Measurements from ENCODE around the gene NACC2. TPM values are rescaled to one million over a fixed set of nuclear protein-coding genes. Genes with fewer than 3 reads are reported as not detected.

NACC2 gene
- polyA plus RNA-seq, 3 donors: 8.1 to 32.4 (median 8.7) TPM

- Histone ChIP-seq H3K4me3 (replicated peaks in 1 of 3; ENCODE audit: low read depth in 2 of 3, low read length in 3 of 3) (no peak overlapping the region), H2AFZ (ENCODE audit: insufficient read depth, low read depth, low read length, poor library complexity, severe bottlenecking) (no peak overlapping the region), H3K79me2 (ENCODE audit: insufficient read depth, low read length) (no peaks in the 10 kb centered on the region), H3K9me3 (replicated peaks in 1 of 2; ENCODE audit: control insufficient read depth in 1 of 2, insufficient read depth in 1 of 2, low read length in 2 of 2) (no peaks in the 10 kb centered on the region), H4K20me1 (ENCODE audit: insufficient read depth, low read length) (no peaks in the 10 kb centered on the region), H3K4me1 (ENCODE audit: control insufficient read depth in 1 of 2, insufficient read depth in 2 of 2, low read length in 2 of 2) (peaks cover 23 to 34% of the 10 kb centered on the region in 2 donors), H3K9ac (ENCODE audit: insufficient read depth, low read length, poor library complexity, severe bottlenecking) (no peak overlapping the region), H3K27me3 (ENCODE audit: control insufficient read depth in 2 of 2, insufficient read depth in 2 of 2, low read length in 2 of 2) (peaks cover 0 to 12% of the 10 kb centered on the region in 2 donors), H3K36me3 (replicated peaks in 1 of 2; ENCODE audit: control insufficient read depth in 1 of 2, insufficient read depth in 2 of 2, low read length in 2 of 2) (no peaks in the 10 kb centered on the region), H3K4me2 (replicated peaks; ENCODE audit: extremely low read depth, low read length, poor library complexity, severe bottlenecking) (no peak overlapping the region), H3K27ac (ENCODE audit: low read depth in 1 of 2, low read length in 2 of 2) (no peak overlapping the region)
- H3K27me3 Mint-ChIP-seq (ENCODE audit: low read depth in 3 of 3): peaks cover 0 to 18% (median 16%) of the 10 kb centered on the region in 3 donors
- WGBS (ENCODE audit: insufficient coverage): 53% methylated on average over 8 of the region's 13 CpGs
- no peak for TF ChIP-seq CTCF (IDR thresholded peaks at IDR 0.05)
- no peak overlapping the region for H3K27ac Mint-ChIP-seq
- H3K9me3 Mint-ChIP-seq: peaks cover 0 to 2% (median 0%) of the 10 kb centered on the region in 7 donors
- no peak overlapping the region for H3K4me3 Mint-ChIP-seq
- no peaks in the 10 kb centered on the region for H3K36me3 Mint-ChIP-seq
- DNase-seq: no peak
- intact Hi-C loops (cut with micrococcal nuclease): no loop called here
- peaks cover 22% of the 10 kb centered on the region for H3K4me1 Mint-ChIP-seq
Observed at GRCh38 chr9:135976531-135976930, 118.6 kb downstream of the NACC2 start.

GRCh38 chr9:135975834-135976233, 119.3 kb downstream of the NACC2 start:
- H3K9me3 ChIP-seq (replicated peaks in 1 of 2; ENCODE audit: control insufficient read depth in 1 of 2, insufficient read depth in 1 of 2, low read length in 2 of 2): no peaks in the 10 kb centered on the region

More at GRCh38 chr9:135975834-135976233, 119.3 kb downstream of the NACC2 start:
- Histone ChIP-seq H3K9ac (ENCODE audit: insufficient read depth, low read length, poor library complexity, severe bottlenecking) (no peak overlapping the region), H3K36me3 (replicated peaks in 1 of 2; ENCODE audit: control insufficient read depth in 1 of 2, insufficient read depth in 2 of 2, low read length in 2 of 2) (no peaks in the 10 kb centered on the region), H3K4me1 (ENCODE audit: control insufficient read depth in 1 of 2, insufficient read depth in 2 of 2, low read length in 2 of 2) (peaks cover 23 to 34% of the 10 kb centered on the region in 2 donors), H3K27me3 (ENCODE audit: control insufficient read depth in 2 of 2, insufficient read depth in 2 of 2, low read length in 2 of 2) (peaks cover 0 to 12% of the 10 kb centered on the region in 2 donors), H3K79me2 (ENCODE audit: insufficient read depth, low read length) (no peaks in the 10 kb centered on the region), H2AFZ (ENCODE audit: insufficient read depth, low read depth, low read length, poor library complexity, severe bottlenecking) (no peak overlapping the region), H3K27ac (ENCODE audit: low read depth in 1 of 2, low read length in 2 of 2) (no peak overlapping the region), H4K20me1 (ENCODE audit: insufficient read depth, low read length) (no peaks in the 10 kb centered on the region), H3K4me2 (replicated peaks; ENCODE audit: extremely low read depth, low read length, poor library complexity, severe bottlenecking) (no peak overlapping the region), H3K4me3 (replicated peaks in 1 of 3; ENCODE audit: low read depth in 2 of 3, low read length in 3 of 3) (no peak overlapping the region)
- no peak for DNase-seq
- H3K27me3 Mint-ChIP-seq (ENCODE audit: low read depth in 3 of 3): peaks cover 0 to 18% (median 16%) of the 10 kb centered on the region in 3 donors
- intact Hi-C loops (cut with micrococcal nuclease): no loop called here
- peak overlapping the region in 1 of 7 donors; percentile 22 for H3K27ac Mint-ChIP-seq
- no peak overlapping the region for H3K4me3 Mint-ChIP-seq
- no peaks in the 10 kb centered on the region for H3K36me3 Mint-ChIP-seq
- peaks cover 22% of the 10 kb centered on the region for H3K4me1 Mint-ChIP-seq
- H3K9me3 Mint-ChIP-seq: peaks cover 0 to 2% (median 0%) of the 10 kb centered on the region in 7 donors
- WGBS (ENCODE audit: insufficient coverage): 80% methylated on average over 6 of the region's 10 CpGs
- no peak for TF ChIP-seq CTCF (IDR thresholded peaks at IDR 0.05)

All from CD14-positive monocyte (primary cell).